ENCODE results near the gene TRPM3.

DNA sequence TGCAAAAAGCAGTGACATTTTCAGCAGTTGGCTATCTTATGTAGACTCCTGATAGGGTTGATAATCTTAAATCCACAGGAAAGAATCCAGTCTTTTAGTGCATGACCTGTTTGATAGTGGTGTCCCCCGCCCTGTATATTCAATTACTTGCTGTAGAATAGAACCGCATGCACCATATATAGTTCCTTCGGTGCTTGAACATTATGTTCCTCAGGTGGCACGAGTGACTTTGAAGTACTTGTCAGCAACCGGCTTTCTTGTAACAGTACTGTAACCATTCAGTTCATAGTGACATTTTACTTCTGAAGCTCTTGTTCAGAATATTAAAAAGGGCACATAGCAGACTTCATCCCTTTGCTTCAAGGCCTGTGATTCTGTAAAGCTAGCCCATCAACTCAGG is 543.8 kb downstream of the TRPM3 start:
- TF ChIP-seq FOXJ3 (CRISPR knock-in tag; IDR thresholded peaks at IDR 0.05; ENCODE audit: borderline replicate concordance) (no peak), POLR2AphosphoS5 (IDR thresholded peaks at IDR 0.05; ENCODE audit: low read depth, low read length) (no peak), NR2F6 (IDR thresholded peaks at IDR 0.05) (no peak), NR2F6 (CRISPR knock-in tag; IDR thresholded peaks at IDR 0.05) (no peak), TRAFD1 (CRISPR knock-in tag; IDR thresholded peaks at IDR 0.05; ENCODE audit: borderline replicate concordance) (no peak), ZC3H13 (CRISPR knock-in tag; IDR thresholded peaks at IDR 0.05) (no peak), SMARCC2 (IDR thresholded peaks at IDR 0.05) (no peak), HDAC2 (CRISPR knock-in tag; IDR thresholded peaks at IDR 0.05) (no peak), ZNF790 (CRISPR knock-in tag; IDR thresholded peaks at IDR 0.05; ENCODE audit: borderline replicate concordance) (no peak), BCL6 (CRISPR knock-in tag; IDR thresholded peaks at IDR 0.05) (no peak), ZSCAN9 (CRISPR knock-in tag; IDR thresholded peaks at IDR 0.05; ENCODE audit: borderline replicate concordance) (no peak), ZNF431 (CRISPR knock-in tag; IDR thresholded peaks at IDR 0.05; ENCODE audit: borderline replicate concordance, low read depth) (no peak), EZH2 (conservative IDR thresholded peaks at IDR 0.05; ENCODE audit: low read depth, low read length) (no peak), GTF2F1 (IDR thresholded peaks at IDR 0.05; ENCODE audit: low read length) (no peak)
- TF ChIP-seq, protein P1, sequence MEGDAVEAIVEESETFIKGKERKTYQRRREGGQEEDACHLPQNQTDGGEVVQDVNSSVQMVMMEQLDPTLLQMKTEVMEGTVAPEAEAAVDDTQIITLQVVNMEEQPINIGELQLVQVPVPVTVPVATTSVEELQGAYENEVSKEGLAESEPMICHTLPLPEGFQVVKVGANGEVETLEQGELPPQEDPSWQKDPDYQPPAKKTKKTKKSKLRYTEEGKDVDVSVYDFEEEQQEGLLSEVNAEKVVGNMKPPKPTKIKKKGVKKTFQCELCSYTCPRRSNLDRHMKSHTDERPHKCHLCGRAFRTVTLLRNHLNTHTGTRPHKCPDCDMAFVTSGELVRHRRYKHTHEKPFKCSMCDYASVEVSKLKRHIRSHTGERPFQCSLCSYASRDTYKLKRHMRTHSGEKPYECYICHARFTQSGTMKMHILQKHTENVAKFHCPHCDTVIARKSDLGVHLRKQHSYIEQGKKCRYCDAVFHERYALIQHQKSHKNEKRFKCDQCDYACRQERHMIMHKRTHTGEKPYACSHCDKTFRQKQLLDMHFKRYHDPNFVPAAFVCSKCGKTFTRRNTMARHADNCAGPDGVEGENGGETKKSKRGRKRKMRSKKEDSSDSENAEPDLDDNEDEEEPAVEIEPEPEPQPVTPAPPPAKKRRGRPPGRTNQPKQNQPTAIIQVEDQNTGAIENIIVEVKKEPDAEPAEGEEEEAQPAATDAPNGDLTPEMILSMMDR (CRISPR knock-in tag; IDR thresholded peaks at IDR 0.05), result no peak

All from HepG2 (cell line).